Measurements from ENCODE around the gene ANO4.
"Not testable (repeated sequence)": the region's sequence is repeated elsewhere in the genome, so short reads cannot be mapped to it uniquely, and the experiment has no call there.

The ANO4 gene

DNA sequence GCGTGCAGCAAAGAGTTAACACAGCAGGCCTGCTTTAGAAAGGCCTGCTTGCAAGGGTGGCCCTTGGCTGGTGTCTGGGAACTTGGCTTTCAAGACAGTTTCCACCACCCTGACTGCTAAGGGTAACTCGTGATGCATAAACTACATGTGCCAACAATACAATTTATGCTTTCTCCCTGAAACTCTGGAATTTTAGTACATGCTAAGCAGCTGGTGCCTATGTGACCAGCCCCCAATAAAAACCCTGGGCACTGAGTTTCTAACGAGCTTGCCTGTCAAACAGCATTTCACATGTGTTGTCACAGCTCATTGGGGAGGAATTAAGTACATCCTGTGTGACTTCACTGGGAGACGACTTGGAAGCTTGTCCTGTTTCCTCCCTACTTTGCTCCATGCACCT is 282.3 kb downstream of the ANO4 start:
- H3K4me1 ChIP-seq (ENCODE audit: control insufficient read depth in 1 of 2, insufficient read depth in 2 of 2, low read length in 2 of 2), result no peaks in the 10 kb centered on the region
- H3K27me3 ChIP-seq (ENCODE audit: low read depth, low read length), result no peaks in the 10 kb centered on the region
- H3K9me3 ChIP-seq (ENCODE audit: control insufficient read depth in 1 of 2, low read length in 2 of 2), result no peaks in the 10 kb centered on the region
- no peak overlapping the region for H3K4me3 ChIP-seq (ENCODE audit: low read depth in 1 of 2, low read length in 2 of 2)
- H3K27ac ChIP-seq (ENCODE audit: low read length), result no peak overlapping the region
- H3K36me3 ChIP-seq (ENCODE audit: control insufficient read depth in 1 of 2, insufficient read depth in 2 of 2, low read length in 2 of 2), result no peaks in the 10 kb centered on the region

DNA sequence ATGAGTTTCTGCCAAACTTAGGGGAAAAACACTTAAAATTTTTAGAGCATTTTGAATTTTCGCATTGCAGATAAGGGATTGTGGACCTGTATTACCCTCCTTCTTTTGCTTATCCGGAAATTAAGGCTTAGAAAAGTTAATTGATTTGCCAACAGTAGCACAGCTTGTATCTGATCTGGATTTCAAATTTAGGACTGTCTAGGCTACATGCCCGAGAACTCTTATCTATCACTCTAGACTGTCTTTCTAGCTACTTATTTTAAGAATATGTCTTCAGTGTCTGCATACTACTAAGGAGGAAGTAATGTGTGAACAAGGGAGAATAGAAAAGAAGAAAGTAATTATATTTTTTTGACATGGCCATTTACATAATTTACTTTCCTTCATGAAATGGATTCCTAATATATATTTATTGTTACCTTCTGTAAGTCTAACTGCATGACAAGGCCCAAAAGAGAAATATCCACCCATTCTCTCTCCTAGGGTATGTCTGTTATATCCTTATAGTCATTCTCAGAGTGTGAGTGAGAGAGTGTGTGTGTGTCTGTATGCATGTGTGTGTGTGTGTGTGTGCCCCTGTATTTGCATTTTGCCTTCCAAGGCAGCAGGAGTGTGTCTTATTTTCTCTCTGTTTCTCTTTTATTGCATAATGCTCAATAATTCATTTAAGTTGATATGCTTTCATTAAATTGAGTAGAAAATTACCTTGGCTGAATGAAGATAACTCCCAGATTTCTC is 283.4 kb downstream of the ANO4 start:
- Histone ChIP-seq H3K4me1 (ENCODE audit: control insufficient read depth in 1 of 2, insufficient read depth in 2 of 2, low read length in 2 of 2) (no peaks in the 10 kb centered on the region), H3K27me3 (ENCODE audit: low read depth, low read length) (no peaks in the 10 kb centered on the region), H3K9me3 (ENCODE audit: control insufficient read depth in 1 of 2, low read length in 2 of 2) (no peaks in the 10 kb centered on the region), H3K4me3 (ENCODE audit: low read depth in 1 of 2, low read length in 2 of 2) (no peak overlapping the region), H3K27ac (ENCODE audit: low read length) (no peak overlapping the region), H3K36me3 (ENCODE audit: control insufficient read depth in 1 of 2, insufficient read depth in 2 of 2, low read length in 2 of 2) (no peaks in the 10 kb centered on the region)

DNA sequence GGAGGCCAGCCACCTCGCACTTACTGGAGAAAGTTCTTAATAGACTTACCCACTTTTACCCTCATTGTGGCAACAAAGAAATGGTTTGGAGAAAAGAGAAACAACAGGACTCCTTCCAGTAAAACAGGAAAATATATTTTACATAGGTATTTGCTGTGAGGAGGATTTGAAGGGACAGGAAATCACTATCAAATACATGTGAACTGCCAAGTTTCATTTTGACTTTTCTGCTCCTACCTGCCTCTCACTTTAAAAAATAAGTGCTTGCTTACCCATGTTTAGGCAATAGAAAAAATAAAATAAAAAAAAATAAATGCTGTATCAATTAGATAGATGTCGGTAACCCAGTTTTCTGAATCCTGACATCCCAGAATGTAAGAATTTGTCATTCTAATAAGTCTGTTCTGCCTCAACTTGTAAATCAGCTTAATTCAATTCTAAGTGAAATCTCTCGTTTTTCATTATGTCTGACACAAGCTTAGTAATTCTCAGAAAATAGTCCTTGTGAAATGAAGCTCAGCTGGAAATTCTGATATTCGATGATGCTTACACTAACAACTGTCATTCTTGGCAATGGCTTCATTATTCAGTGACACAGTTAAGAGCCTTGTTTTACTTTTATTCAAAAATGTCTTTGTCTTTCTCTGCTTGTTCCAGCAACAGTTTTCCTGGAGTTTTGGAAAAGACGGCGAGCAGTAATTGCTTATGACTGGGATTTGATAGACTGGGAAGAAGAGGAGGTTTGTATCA is 284.1 kb downstream of the ANO4 start:
- Histone ChIP-seq H3K4me3 (ENCODE audit: low read depth in 1 of 2, low read length in 2 of 2) (no peak overlapping the region), H3K36me3 (ENCODE audit: control insufficient read depth in 1 of 2, insufficient read depth in 2 of 2, low read length in 2 of 2) (no peaks in the 10 kb centered on the region), H3K27me3 (ENCODE audit: low read depth, low read length) (no peaks in the 10 kb centered on the region), H3K27ac (ENCODE audit: low read length) (no peak overlapping the region), H3K9me3 (ENCODE audit: control insufficient read depth in 1 of 2, low read length in 2 of 2) (no peaks in the 10 kb centered on the region), H3K4me1 (ENCODE audit: control insufficient read depth in 1 of 2, insufficient read depth in 2 of 2, low read length in 2 of 2) (no peaks in the 10 kb centered on the region)

DNA sequence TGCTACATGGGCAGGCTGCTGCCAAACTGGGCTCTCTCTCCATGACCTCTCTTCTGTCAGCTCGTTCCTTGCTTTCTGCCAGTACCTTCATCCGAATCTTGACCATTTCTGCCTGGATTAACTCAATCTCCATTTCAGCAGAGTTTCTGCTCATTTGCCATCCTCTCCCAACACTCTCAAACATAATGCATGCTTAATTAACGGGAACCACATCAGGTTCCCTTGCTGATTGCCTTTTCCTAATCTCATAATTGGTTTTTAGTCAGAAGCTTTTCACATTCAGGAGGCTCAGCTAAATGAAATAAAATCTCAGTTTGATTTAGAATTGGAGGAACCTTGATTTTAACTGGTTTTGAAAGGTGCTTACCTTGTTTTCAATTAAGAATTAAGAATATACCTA is 288.1 kb downstream of the ANO4 start:
- no peak overlapping the region for H3K27ac ChIP-seq (ENCODE audit: low read length)
- no peak overlapping the region for H3K4me3 ChIP-seq (ENCODE audit: low read depth in 1 of 2, low read length in 2 of 2)
- no peaks in the 10 kb centered on the region for H3K9me3 ChIP-seq (ENCODE audit: control insufficient read depth in 1 of 2, low read length in 2 of 2)
- no peaks in the 10 kb centered on the region for H3K4me1 ChIP-seq (ENCODE audit: control insufficient read depth in 1 of 2, insufficient read depth in 2 of 2, low read length in 2 of 2)
- no peaks in the 10 kb centered on the region for H3K27me3 ChIP-seq (ENCODE audit: low read depth, low read length)
- H3K36me3 ChIP-seq (ENCODE audit: control insufficient read depth in 1 of 2, insufficient read depth in 2 of 2, low read length in 2 of 2), result no peaks in the 10 kb centered on the region

DNA sequence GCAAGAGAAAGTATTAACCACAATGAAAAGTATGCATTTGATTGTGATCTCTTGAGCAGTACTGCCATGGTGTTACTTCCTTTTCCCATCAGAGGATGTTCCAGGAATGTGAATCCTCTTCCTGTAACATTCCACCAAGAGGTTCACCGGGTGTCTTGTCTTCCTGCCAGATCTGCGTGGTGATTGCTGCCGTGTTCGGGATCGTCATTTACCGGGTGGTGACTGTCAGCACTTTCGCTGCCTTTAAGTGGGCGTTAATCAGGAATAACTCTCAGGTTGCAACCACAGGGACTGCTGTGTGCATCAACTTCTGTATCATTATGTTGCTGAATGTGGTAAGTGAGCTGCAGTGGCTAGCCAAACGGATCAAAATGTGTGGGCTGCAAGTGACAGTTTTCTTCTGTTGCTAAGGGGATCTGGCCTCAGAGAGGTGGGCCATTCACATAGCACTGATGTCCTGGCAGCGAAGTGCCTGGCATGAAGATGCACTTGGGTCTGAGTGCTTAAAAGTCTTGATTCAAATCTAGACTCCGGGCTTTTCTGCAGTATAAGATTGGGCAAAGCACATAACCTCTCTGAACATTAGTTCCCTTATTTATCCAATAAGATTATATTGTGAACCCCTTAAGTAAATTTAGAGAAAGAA is 292.0 kb downstream of the ANO4 start:
- H3K9me3 ChIP-seq (ENCODE audit: control insufficient read depth in 1 of 2, low read length in 2 of 2), result no peaks in the 10 kb centered on the region
- no peak overlapping the region for H3K27ac ChIP-seq (ENCODE audit: low read length)
- H3K4me1 ChIP-seq (ENCODE audit: control insufficient read depth in 1 of 2, insufficient read depth in 2 of 2, low read length in 2 of 2), result no peaks in the 10 kb centered on the region
- no peak overlapping the region for H3K4me3 ChIP-seq (ENCODE audit: low read depth in 1 of 2, low read length in 2 of 2)
- no peaks in the 10 kb centered on the region for H3K36me3 ChIP-seq (ENCODE audit: control insufficient read depth in 1 of 2, insufficient read depth in 2 of 2, low read length in 2 of 2)
- H3K27me3 ChIP-seq (ENCODE audit: low read depth, low read length), result no peaks in the 10 kb centered on the region

DNA sequence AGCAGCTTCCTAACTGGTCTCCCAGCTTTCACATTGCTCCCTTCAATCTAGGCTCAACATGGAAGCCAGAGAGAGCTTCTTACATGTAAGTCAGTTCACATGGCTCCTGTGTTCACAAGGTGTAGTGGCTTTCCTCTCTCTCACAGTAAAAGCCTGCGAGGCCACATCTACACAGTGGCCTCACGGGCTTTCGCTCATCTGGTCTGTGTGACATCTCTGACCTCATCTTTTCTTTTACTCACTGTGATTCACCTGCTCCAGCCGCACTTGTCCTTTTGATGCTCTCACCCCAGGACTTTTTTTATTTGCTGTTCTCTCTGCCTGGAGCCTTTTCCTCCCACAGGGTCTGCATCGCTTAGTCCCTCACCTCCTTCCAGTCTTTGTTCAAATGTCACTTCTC is 293.3 kb downstream of the ANO4 start:
- no peaks in the 10 kb centered on the region for H3K27me3 ChIP-seq (ENCODE audit: low read depth, low read length)
- no peaks in the 10 kb centered on the region for H3K9me3 ChIP-seq (ENCODE audit: control insufficient read depth in 1 of 2, low read length in 2 of 2)
- no peaks in the 10 kb centered on the region for H3K4me1 ChIP-seq (ENCODE audit: control insufficient read depth in 1 of 2, insufficient read depth in 2 of 2, low read length in 2 of 2)
- no peak overlapping the region for H3K27ac ChIP-seq (ENCODE audit: low read length)
- no peaks in the 10 kb centered on the region for H3K36me3 ChIP-seq (ENCODE audit: control insufficient read depth in 1 of 2, insufficient read depth in 2 of 2, low read length in 2 of 2)
- H3K4me3 ChIP-seq (ENCODE audit: low read depth in 1 of 2, low read length in 2 of 2), result no peak overlapping the region

DNA sequence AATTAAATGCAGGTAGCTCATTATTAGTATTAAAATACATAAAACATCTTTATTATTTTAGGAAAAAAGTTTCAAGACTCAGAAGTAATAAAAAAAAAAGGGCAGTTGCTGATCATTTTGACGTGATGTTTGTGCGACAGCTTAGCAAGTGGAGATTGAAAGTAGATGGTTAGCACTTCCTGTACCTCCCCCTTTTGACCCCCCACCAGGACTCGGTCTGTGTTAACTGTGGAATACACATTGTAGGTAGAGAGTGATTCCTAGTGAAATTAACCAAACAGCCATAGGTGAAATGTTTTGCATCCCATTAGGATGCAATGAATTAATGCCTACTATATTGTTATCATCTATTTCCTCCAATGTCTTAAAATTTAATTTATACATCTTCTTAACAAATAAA is 294.7 kb downstream of the ANO4 start:
- H3K9me3 ChIP-seq (ENCODE audit: control insufficient read depth in 1 of 2, low read length in 2 of 2), result no peaks in the 10 kb centered on the region
- no peaks in the 10 kb centered on the region for H3K4me1 ChIP-seq (ENCODE audit: control insufficient read depth in 1 of 2, insufficient read depth in 2 of 2, low read length in 2 of 2)

DNA sequence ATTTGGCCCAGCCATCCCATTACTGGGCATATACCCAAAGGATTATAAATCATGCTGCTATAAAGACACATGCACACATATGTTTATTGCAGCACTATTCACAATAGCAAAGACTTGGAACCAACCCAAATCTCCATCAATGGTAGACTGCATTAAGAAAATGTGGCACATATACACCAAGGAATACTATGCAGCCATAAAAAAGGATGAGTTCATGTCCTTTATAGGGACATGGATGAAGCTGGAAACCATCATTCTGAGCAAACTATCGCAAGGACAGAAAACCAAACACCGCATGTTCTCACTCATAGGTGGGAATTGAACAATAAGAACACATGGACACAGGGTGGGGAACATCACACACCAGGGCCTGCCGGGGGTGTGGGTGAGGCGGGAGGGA is 295.6 kb downstream of the ANO4 start:
- not testable (repeated sequence) for H3K4me3 ChIP-seq (ENCODE audit: low read depth in 1 of 2, low read length in 2 of 2); H3K36me3 ChIP-seq (ENCODE audit: control insufficient read depth in 1 of 2, insufficient read depth in 2 of 2, low read length in 2 of 2); H3K27me3 ChIP-seq (ENCODE audit: low read depth, low read length); H3K9me3 ChIP-seq (ENCODE audit: control insufficient read depth in 1 of 2, low read length in 2 of 2); H3K4me1 ChIP-seq (ENCODE audit: control insufficient read depth in 1 of 2, insufficient read depth in 2 of 2, low read length in 2 of 2); H3K27ac ChIP-seq (ENCODE audit: low read length)

More for the DNA sequence above, 294.7 kb downstream of the ANO4 start:
- no peak overlapping the region for H3K4me3 ChIP-seq (ENCODE audit: low read depth in 1 of 2, low read length in 2 of 2)
- H3K27ac ChIP-seq (ENCODE audit: low read length), result no peak overlapping the region
- H3K27me3 ChIP-seq (ENCODE audit: low read depth, low read length), result no peaks in the 10 kb centered on the region
- no peaks in the 10 kb centered on the region for H3K36me3 ChIP-seq (ENCODE audit: control insufficient read depth in 1 of 2, insufficient read depth in 2 of 2, low read length in 2 of 2)

DNA sequence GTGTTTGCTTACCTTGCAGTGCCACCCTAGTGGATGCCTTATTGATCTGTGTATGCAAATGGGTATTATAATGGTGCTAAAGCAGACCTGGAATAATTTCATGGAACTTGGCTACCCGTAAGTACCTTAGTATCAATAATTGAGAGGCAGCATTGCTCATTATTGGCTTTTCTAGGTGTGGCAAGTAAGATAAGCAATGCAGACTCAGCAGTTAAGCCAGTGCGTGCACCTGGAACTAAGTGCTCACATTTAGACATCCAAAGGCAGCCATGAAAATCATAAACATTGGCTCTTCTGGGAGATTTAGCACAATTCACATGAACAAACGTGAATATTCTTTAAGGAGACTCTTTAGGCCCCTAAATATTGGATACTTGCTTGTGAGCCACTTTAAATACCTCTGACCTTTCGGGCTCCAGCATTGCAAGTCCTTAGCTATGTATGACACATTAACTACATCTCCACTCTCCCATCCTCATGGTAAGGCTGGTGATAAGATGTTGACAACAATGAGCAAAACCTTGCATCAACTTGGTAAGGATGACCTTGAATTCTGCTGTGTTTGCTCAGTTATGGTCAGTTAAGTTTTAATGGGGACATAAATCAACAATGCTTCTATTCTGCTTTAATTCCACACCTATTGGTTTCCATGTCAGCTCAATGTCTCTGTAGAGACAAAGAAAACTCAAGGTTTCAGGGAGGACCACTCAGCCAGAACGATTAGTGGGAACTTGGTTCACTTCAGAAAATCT is 303.4 kb downstream of the ANO4 start:
- no peaks in the 10 kb centered on the region for H3K27me3 ChIP-seq (ENCODE audit: low read depth, low read length)
- no peak overlapping the region for H3K27ac ChIP-seq (ENCODE audit: low read length)
- no peaks in the 10 kb centered on the region for H3K36me3 ChIP-seq (ENCODE audit: control insufficient read depth in 1 of 2, insufficient read depth in 2 of 2, low read length in 2 of 2)
- H3K9me3 ChIP-seq (ENCODE audit: control insufficient read depth in 1 of 2, low read length in 2 of 2), result peaks cover 0 to 3% of the 10 kb centered on the region in 2 donors
- H3K4me1 ChIP-seq (ENCODE audit: control insufficient read depth in 1 of 2, insufficient read depth in 2 of 2, low read length in 2 of 2), result no peaks in the 10 kb centered on the region
- no peak overlapping the region for H3K4me3 ChIP-seq (ENCODE audit: low read depth in 1 of 2, low read length in 2 of 2)

DNA sequence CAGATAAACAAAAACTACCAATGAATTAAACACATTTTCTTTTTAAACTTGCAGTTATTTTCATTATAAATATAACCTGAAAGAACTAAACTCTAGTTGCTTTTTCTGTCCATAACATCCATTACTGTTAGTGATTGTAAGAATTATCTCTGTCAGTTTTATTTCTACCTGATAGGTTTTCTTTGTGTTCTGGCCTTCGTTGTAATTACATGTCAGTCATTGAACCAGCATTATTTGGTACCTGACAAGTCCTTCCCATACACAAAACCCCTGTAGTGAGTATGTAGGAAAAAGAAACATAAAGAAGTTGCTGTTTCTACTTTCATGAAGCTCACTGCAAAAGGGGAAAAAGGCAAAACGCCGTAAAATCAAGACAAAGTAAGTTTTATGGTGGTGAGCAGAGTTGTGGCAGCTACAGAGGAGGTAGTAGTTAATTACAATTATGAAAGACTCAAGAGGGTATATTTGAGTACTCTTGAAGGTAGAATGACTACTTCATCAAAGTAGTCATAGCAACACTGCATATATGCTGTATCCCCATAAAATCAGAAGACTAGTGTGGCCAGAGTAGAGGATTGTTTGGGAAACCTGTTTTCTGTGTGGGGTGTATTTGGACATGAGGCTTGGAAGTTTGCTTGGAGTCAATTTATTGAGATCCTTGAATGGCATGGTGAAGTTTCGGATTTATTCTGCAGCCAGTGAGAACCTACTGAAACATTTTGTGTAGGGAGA is 312.6 kb downstream of the ANO4 start:
- Histone ChIP-seq H3K27me3 (ENCODE audit: low read depth, low read length) (no peaks in the 10 kb centered on the region), H3K9me3 (ENCODE audit: control insufficient read depth in 1 of 2, low read length in 2 of 2) (peaks cover 0 to 3% of the 10 kb centered on the region in 2 donors), H3K4me1 (ENCODE audit: control insufficient read depth in 1 of 2, insufficient read depth in 2 of 2, low read length in 2 of 2) (no peaks in the 10 kb centered on the region)

More for the DNA sequence above, 312.6 kb downstream of the ANO4 start:
- Histone ChIP-seq H3K4me3 (ENCODE audit: low read depth in 1 of 2, low read length in 2 of 2) (no peak overlapping the region), H3K36me3 (ENCODE audit: control insufficient read depth in 1 of 2, insufficient read depth in 2 of 2, low read length in 2 of 2) (no peaks in the 10 kb centered on the region), H3K27ac (ENCODE audit: low read length) (no peak overlapping the region)
